GM18870 (cell line): ENCODE measurements around the gene TNC.
"Not testable (repeated sequence)": the region's sequence is repeated elsewhere in the genome, so short reads cannot be mapped to it uniquely, and the experiment has no call there.

ENCODE experiments used
- ATAC-seq: cut with Tn5 transposase; IDR thresholded peaks from one replicate; pipeline ENCODE4 v1.9.1; 2021; ENCODE audit warnings: moderate library complexity; ENCODE audit not compliant: unreplicated experiment

Gene TNC

GRCh38 chr9:115135821-115136778 lies 18.1 kb upstream of the TNC start:
- ATAC-seq: no peak

GRCh38 chr9:115134941-115135340 lies 17.0 kb upstream of the TNC start:
- ATAC-seq: no peak

GRCh38 chr9:115133649-115134048 lies 15.7 kb upstream of the TNC start:
- ATAC-seq: no peak

GRCh38 chr9:115132648-115133047 lies 14.7 kb upstream of the TNC start:
- ATAC-seq: no peak

GRCh38 chr9:115130176-115130575 lies 12.2 kb upstream of the TNC start:
- no peak for ATAC-seq

- ATAC-seq: not testable (repeated sequence)
These were observed 10.8 kb upstream of the TNC start for GRCh38 chr9:115128726-115129125.

GRCh38 chr9:115127191-115127817 lies 9.3 kb upstream of the TNC start:
- no peak for ATAC-seq

GRCh38 chr9:115126404-115126803 lies 8.4 kb upstream of the TNC start:
- no peak for ATAC-seq

GRCh38 chr9:115122937-115123336 lies 5.0 kb upstream of the TNC start:
- ATAC-seq: no peak

- no peak for ATAC-seq
These were observed 3.2 kb upstream of the TNC start for GRCh38 chr9:115121181-115121580.

- ATAC-seq: no peak
These were observed 892 bp upstream of the TNC start for GRCh38 chr9:115118879-115119218.

- no peak for ATAC-seq
These were observed 1.3 kb downstream of the TNC start for GRCh38 chr9:115116421-115117284.

- ATAC-seq: no peak
These were observed 2.0 kb downstream of the TNC start for GRCh38 chr9:115115924-115116323.

GRCh38 chr9:115115117-115115880 lies 2.7 kb downstream of the TNC start:
- no peak for ATAC-seq

- no peak for ATAC-seq
These were observed 3.4 kb downstream of the TNC start for GRCh38 chr9:115114546-115114945.

- ATAC-seq: no peak
These were observed 3.9 kb downstream of the TNC start for GRCh38 chr9:115114084-115114483.

GRCh38 chr9:115111874-115112273 lies 6.1 kb downstream of the TNC start:
- no peak for ATAC-seq

- no peak for ATAC-seq
These were observed 8.5 kb downstream of the TNC start for GRCh38 chr9:115109486-115109885.

GRCh38 chr9:115107701-115108100 lies 10.3 kb downstream of the TNC start:
- no peak for ATAC-seq

GRCh38 chr9:115106642-115107041 lies 11.3 kb downstream of the TNC start:
- no peak for ATAC-seq

- no peak for ATAC-seq
These were observed 12.0 kb downstream of the TNC start for GRCh38 chr9:115106001-115106400.
